HepG2 (cell line): Measurements from ENCODE around the gene POP7. TPM values are rescaled to one million over a fixed set of nuclear protein-coding genes. Genes with fewer than 3 reads are reported as not detected.

Experiments
- ARID5B ChIP-seq: IDR thresholded peaks from 2 replicates; pipeline ENCODE4 v1.4.0; 2020; ENCODE audit warnings: mild to moderate bottlenecking, missing genetic modification reagents
- ASH2L ChIP-seq: fragments of 300-600, 200-600 bp; sonication (generic); IDR thresholded peaks from 2 replicates; pipeline ENCODE4 v1.7.0; 2017; ENCODE audit warnings: low read depth, mild to moderate bottlenecking, moderate library complexity, mixed read lengths, low read length; ENCODE audit not compliant: insufficient read length
- ATF2 ChIP-seq: sonication (generic); formaldehyde crosslinking; IDR thresholded peaks from 2 replicates; pipeline ENCODE4 v1.4.0; 2020; ENCODE audit warnings: missing genetic modification reagents
- ATF4 ChIP-seq, 2 experiments: fragments of 450-650 bp in 1 of 2; sonication (generic) in 1 of 2; formaldehyde crosslinking; IDR thresholded peaks; 2 replicates each; pipeline versions ENCODE4 v1.5.0 to v1.8.0; 2020 to 2022; ENCODE audit warnings: mild to moderate bottlenecking in 1 of 2, missing genetic modification reagents in 1 of 2
- FIP1L1 ChIP-seq: fragments of 200-400 bp; formaldehyde crosslinking; IDR thresholded peaks from 2 replicates; pipeline ENCODE4 v1.6.1; 2018; ENCODE audit warnings: low read depth, mild to moderate bottlenecking, low read length, moderate library complexity, borderline replicate concordance; ENCODE audit not compliant: insufficient read depth
- GPBP1L1 ChIP-seq: sonication (generic); formaldehyde crosslinking; IDR thresholded peaks from 2 replicates; pipeline ENCODE4 v1.5.0; 2020; ENCODE audit warnings: mild to moderate bottlenecking, missing genetic modification reagents
- MLXIP ChIP-seq: sonication (generic); formaldehyde crosslinking; IDR thresholded peaks from 2 replicates; pipeline ENCODE4 v1.9.0; 2021; ENCODE audit warnings: missing genetic modification reagents, borderline replicate concordance
- MXD3 ChIP-seq: IDR thresholded peaks from 2 replicates; pipeline ENCODE4 v1.6.1; 2016; ENCODE audit warnings: mild to moderate bottlenecking, missing biosample characterization, missing genetic modification reagents
- ZBTB14 ChIP-seq: sonication (generic); formaldehyde crosslinking; IDR thresholded peaks from 2 replicates; pipeline ENCODE4 v1.4.0; 2020; ENCODE audit warnings: missing genetic modification reagents
- ZKSCAN1 ChIP-seq: fragments of 150-350 bp; IDR thresholded peaks from 2 replicates; pipeline ENCODE4 v1.6.1; 2014; ENCODE audit warnings: low read length
- ZMYM3 ChIP-seq: sonication (generic); formaldehyde crosslinking; IDR thresholded peaks from 2 replicates; pipeline ENCODE4 v1.5.1; 2020; ENCODE audit warnings: mild to moderate bottlenecking, missing genetic modification reagents
- ZNF451 ChIP-seq: sonication (generic); formaldehyde crosslinking; IDR thresholded peaks from 2 replicates; pipeline ENCODE4 v1.5.0; 2020; ENCODE audit warnings: mild to moderate bottlenecking, missing genetic modification reagents
- ZNF460 ChIP-seq: sonication (generic); formaldehyde crosslinking; IDR thresholded peaks from 2 replicates; pipeline ENCODE4 v1.5.1; 2020; ENCODE audit warnings: missing genetic modification reagents, mild to moderate bottlenecking, borderline replicate concordance
- ZNF468 ChIP-seq: sonication (generic); formaldehyde crosslinking; IDR thresholded peaks from 2 replicates; pipeline ENCODE4 v1.8.0; 2022; ENCODE audit warnings: mild to moderate bottlenecking, moderate library complexity, missing genetic modification reagents
- ZNF563 ChIP-seq: sonication (generic); formaldehyde crosslinking; IDR thresholded peaks from 2 replicates; pipeline ENCODE4 v1.8.0; 2022; ENCODE audit warnings: mild to moderate bottlenecking, moderate library complexity, missing genetic modification reagents
- polyA plus RNA-seq, 8 experiments: library from polyadenylated mRNA; depleted of rRNA in 3 of 8; stranded (reverse) in 7 of 8; unstranded in 1 of 8; fragments of >200 nt; fragmentation: Illumina TruSeq in 4 of 8; extraction: Trizol in 4 of 8; gene quantifications; 2 replicates each; pipeline versions ENCODE4 v1.2.1 to v1.2.3, GENCODE V29; 2011 to 2016; ENCODE audit warnings: low read depth in 4 of 8, missing spikeins in 1 of 8, mixed read lengths in 1 of 8; ENCODE audit not compliant: insufficient read depth in 1 of 8
- total RNA-seq, 5 experiments: library from RNA; depleted of rRNA; stranded (reverse); fragments of >200 nt; fragmentation: Illumina TruSeq; extraction: Trizol; gene quantifications; 2 replicates each; pipeline ENCODE4 v1.2.3, GENCODE V29; 2016; ENCODE audit warnings: low read depth in 1 of 5

The POP7 gene
- total and polyA plus RNA-seq, 2 of the 13 experiments (the other 11 are each of a cell fraction or from before 2014, with no cell fraction given): 63.9 to 91.1 TPM

- TF ChIP-seq FIP1L1 (no peak), ATF4 (CRISPR knock-in tag; IDR thresholded peaks at IDR 0.05) (no peak), ATF2 (CRISPR knock-in tag) (no peak), ZNF563 (no peak), ZNF451 (CRISPR knock-in tag) (no peak), MLXIP (CRISPR knock-in tag) (no peak), ZBTB14 (CRISPR knock-in tag) (no peak), MXD3 (CRISPR knock-in tag) (no peak; the same call in 1 of the 2 replicates), ARID5B (peak; percentile 42; the same call in 1 of the 2 replicates), ZNF460 (CRISPR knock-in tag) (no peak), ASH2L (peak; percentile 57), GPBP1L1 (no peak), ZKSCAN1 (no peak), ZMYM3 (CRISPR knock-in tag) (no peak), ZNF468 (CRISPR knock-in tag) (no peak)
These were observed 15.0 kb downstream of the POP7 start (continued) for GRCh38 chr7:100720671-100721504.
